Mucosa of stomach (tissue), 1 donor: ENCODE data around the gene MTMR3.

Experiments used
- H3K27me3 ChIP-seq: one replicate; pipeline ENCODE4 v1.7.0; 2013; ENCODE audit warnings: mild to moderate bottlenecking, low read length; ENCODE audit not compliant: control insufficient read depth, insufficient read depth
- H3K36me3 ChIP-seq: one replicate; pipeline ENCODE4 v1.7.0; 2013; ENCODE audit warnings: low read length; ENCODE audit not compliant: control insufficient read depth, insufficient read depth
- H3K4me1 ChIP-seq: one replicate; pipeline ENCODE4 v1.7.0; 2013; ENCODE audit warnings: mild to moderate bottlenecking, low read length; ENCODE audit not compliant: control insufficient read depth, insufficient read depth
- H3K4me3 ChIP-seq: one replicate; pipeline ENCODE4 v1.7.0; 2013; ENCODE audit warnings: low read length
- H3K9ac ChIP-seq: one replicate; pipeline ENCODE4 v1.7.0; 2013; ENCODE audit warnings: mild to moderate bottlenecking, low read length, moderate library complexity
- H3K9me3 ChIP-seq: one replicate; pipeline ENCODE4 v1.7.0; 2013; ENCODE audit warnings: mild to moderate bottlenecking, low read length, moderate library complexity; ENCODE audit not compliant: control insufficient read depth
- donor health status: Pancreatic carcinoma.

Gene MTMR3

DNA sequence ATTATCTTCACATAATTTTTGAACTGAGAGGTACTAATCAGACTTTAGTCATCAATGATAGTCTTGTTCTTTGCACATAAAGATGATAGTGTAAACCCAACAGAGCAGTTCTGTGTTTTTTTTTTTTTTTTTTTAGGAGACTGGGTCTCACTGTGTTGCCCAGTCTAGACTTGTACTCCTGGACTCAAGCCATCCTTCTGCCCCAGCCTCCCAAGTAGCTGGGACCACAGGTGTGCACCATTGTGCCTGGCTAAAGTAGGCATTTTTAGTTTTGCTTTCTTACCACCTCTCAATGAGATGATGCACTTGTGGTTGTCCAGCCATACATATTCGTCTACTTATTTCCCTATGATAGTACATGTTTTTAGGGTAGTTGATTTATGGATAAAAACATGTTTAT is 50.6 kb downstream of the MTMR3 start:
- peaks cover 10% of the 10 kb centered on the region for H3K4me1 ChIP-seq

DNA sequence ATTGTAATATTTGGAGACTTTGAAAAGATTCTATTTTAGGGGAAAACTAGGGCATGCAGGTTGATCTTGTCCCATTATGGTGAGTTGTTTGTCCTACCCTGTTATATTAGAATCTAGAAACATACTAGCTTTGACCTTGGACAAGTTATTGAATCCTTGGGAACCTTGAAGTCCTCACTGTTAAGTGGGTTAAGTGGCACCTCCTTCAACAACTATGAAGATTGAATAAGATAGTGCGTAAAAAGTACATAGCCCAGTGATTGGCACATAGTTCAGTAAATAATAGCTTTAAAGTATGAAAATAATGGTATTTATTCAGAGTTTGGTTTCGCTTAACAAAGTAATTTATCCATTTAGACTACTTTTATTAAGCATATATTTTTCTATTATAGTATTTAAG is 51.6 kb downstream of the MTMR3 start:
- H3K27me3 ChIP-seq: no peaks in the 10 kb centered on the region
- H3K4me1 ChIP-seq: peaks cover 10% of the 10 kb centered on the region
- no peak overlapping the region for H3K9ac ChIP-seq
- H3K9me3 ChIP-seq: no peaks in the 10 kb centered on the region
- no peaks in the 10 kb centered on the region for H3K36me3 ChIP-seq
- H3K4me3 ChIP-seq: no peak overlapping the region

More for the DNA sequence above, 50.6 kb downstream of the MTMR3 start:
- H3K36me3 ChIP-seq: no peaks in the 10 kb centered on the region
- H3K4me3 ChIP-seq: no peak overlapping the region
- H3K27me3 ChIP-seq: no peaks in the 10 kb centered on the region
- no peaks in the 10 kb centered on the region for H3K9me3 ChIP-seq
- no peak overlapping the region for H3K9ac ChIP-seq

DNA sequence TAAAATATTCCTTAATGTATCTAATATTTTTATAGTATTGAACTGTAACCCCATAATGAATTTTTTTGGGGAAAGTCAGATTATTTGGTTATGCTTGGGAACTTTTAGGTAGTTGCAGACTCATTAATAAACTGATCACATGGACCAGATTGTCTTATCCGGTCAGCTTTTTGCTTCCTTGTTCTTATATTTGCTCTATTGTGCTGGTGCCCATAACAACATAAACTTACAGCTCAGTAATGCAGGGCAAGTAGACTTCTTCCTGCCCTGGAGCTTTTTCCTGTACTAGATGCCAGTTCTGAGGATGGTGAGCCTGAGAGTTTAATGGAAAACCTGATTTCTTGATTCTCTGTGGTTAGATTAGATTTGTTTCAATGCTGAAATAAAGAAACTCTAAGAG is 53.2 kb downstream of the MTMR3 start:
- Histone ChIP-seq H3K9ac (no peak overlapping the region), H3K36me3 (no peaks in the 10 kb centered on the region), H3K4me3 (no peak overlapping the region), H3K9me3 (no peaks in the 10 kb centered on the region), H3K4me1 (peaks cover 10% of the 10 kb centered on the region), H3K27me3 (no peaks in the 10 kb centered on the region)

DNA sequence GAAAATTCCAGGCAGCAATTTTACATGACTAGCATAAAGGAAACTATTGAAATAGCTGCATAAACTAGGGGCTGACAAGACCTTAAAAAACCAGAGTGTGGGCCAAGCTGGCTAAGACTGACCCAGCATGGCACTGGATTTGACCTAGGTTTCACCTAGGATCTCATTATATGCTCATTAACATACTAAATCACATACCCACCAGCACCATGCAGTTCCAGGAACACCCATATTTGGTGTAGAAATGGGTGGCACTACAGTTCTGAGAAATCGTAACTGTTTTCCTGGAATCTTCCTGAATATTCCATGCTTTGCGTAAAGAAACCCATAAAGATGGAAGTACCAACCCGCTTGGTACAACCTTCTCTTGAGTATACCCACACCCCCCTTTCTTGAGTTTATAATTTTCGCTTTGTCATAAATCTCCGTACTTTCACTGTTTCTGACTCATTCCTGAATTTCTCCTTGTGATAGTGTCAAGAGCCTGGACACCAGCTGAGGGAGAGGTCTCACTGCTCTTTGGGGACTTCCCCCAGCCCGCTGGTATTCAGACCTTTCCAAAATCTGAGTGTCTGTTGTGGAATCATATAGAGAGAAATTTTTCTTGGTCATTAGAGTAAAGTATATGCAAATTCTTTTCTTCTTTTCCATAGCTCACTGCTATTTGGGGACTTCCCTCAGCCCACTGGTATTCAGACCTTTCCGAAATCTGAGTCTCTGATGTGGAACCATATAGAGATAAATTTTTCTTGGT is 55.1 kb downstream of the MTMR3 start:
- Histone ChIP-seq H3K9me3 (no peaks in the 10 kb centered on the region), H3K27me3 (no peaks in the 10 kb centered on the region), H3K4me3 (no peak overlapping the region), H3K36me3 (no peaks in the 10 kb centered on the region), H3K9ac (no peak overlapping the region), H3K4me1 (peaks cover 10% of the 10 kb centered on the region)

DNA sequence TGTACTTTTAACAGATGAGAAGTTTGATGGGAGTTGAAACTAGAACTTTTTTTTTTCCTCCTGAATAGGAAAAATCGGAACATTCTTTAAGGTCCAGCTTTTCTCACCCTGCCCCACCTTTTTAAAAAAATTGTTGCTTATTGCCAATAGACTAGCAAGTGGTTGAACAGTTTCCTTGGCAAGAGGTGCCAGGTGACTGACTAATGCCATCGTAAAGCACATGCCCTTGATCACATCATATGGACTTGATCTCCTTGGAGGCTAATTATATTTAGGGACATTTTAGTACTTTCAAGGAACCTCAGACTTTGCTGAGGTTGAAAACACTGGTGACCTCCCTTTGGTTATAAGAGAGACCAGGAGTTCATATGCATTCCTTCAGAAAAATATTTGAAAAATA is 57.6 kb downstream of the MTMR3 start:
- Histone ChIP-seq H3K4me3 (no peak overlapping the region), H3K4me1 (peaks cover 18% of the 10 kb centered on the region), H3K27me3 (no peaks in the 10 kb centered on the region), H3K9me3 (no peaks in the 10 kb centered on the region), H3K9ac (no peak overlapping the region), H3K36me3 (no peaks in the 10 kb centered on the region)

DNA sequence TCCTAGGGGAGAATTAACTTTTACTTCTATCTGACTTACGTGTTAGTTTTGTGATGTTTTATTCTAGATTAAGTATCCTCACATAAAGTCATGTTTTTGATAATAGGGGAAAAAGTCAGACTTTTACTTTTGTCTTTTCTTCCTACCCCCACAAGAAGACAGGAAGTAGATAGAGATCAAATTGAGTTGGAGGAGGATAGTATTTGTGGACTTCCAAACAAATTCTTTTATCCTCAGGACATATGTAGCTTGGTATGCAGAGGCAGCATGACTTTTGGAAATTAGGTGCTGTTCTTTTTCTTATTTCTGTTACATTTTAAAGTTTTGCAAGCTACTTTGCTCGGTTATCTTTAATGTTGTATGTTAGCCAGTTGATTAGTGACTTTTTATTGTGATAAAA is 61.4 kb downstream of the MTMR3 start:
- H3K9ac ChIP-seq: no peak overlapping the region
- peaks cover 8% of the 10 kb centered on the region for H3K4me1 ChIP-seq
- no peaks in the 10 kb centered on the region for H3K27me3 ChIP-seq
- no peak overlapping the region for H3K4me3 ChIP-seq
- no peaks in the 10 kb centered on the region for H3K36me3 ChIP-seq
- no peaks in the 10 kb centered on the region for H3K9me3 ChIP-seq

DNA sequence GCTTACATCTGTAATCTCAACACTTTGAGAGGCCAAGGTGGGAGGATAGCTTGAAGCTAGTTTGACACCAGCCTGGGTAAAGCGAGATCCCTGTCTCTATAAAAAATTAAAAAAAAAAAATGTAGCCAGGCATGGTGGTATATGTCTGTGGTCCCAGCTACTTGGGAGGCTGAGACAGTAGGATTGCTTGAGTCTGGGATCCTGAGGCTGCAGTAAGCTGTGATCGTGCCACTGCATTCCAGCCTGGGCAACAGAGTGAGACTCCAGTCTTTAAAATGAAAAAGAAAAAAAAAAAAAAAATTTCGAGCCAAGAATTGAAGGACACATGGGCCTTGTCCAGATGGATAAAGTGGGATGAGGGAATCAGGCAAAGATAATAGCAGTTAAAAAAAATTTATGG is 62.5 kb downstream of the MTMR3 start:
- H3K4me1 ChIP-seq: peaks cover 8% of the 10 kb centered on the region
- no peaks in the 10 kb centered on the region for H3K9me3 ChIP-seq

DNA sequence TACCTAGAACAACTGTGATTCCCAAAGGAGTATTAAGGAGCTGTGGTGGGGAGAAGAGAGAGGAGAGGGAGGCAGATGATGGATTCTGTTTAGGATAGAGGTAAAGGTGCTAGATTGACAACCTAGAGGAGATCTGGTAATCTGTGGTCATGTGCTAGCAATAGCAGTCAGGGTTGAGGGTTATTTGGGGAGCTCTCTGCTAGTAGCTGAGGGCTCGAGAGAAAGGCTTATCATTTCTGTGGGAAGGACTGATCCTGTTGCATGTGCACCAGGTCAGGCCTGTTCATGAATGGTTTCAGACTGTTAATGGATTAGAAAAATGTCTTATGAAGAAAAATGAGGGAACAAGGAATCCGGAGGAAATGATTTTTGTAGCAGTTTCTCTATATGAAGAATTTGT is 63.2 kb downstream of the MTMR3 start:
- Histone ChIP-seq H3K9me3 (no peaks in the 10 kb centered on the region), H3K4me1 (peaks cover 8% of the 10 kb centered on the region), H3K9ac (no peak overlapping the region), H3K4me3 (no peak overlapping the region), H3K27me3 (no peaks in the 10 kb centered on the region), H3K36me3 (no peaks in the 10 kb centered on the region)

More for the DNA sequence above, 62.5 kb downstream of the MTMR3 start:
- H3K4me3 ChIP-seq: no peak overlapping the region
- no peak overlapping the region for H3K9ac ChIP-seq
- H3K27me3 ChIP-seq: no peaks in the 10 kb centered on the region
- no peaks in the 10 kb centered on the region for H3K36me3 ChIP-seq

DNA sequence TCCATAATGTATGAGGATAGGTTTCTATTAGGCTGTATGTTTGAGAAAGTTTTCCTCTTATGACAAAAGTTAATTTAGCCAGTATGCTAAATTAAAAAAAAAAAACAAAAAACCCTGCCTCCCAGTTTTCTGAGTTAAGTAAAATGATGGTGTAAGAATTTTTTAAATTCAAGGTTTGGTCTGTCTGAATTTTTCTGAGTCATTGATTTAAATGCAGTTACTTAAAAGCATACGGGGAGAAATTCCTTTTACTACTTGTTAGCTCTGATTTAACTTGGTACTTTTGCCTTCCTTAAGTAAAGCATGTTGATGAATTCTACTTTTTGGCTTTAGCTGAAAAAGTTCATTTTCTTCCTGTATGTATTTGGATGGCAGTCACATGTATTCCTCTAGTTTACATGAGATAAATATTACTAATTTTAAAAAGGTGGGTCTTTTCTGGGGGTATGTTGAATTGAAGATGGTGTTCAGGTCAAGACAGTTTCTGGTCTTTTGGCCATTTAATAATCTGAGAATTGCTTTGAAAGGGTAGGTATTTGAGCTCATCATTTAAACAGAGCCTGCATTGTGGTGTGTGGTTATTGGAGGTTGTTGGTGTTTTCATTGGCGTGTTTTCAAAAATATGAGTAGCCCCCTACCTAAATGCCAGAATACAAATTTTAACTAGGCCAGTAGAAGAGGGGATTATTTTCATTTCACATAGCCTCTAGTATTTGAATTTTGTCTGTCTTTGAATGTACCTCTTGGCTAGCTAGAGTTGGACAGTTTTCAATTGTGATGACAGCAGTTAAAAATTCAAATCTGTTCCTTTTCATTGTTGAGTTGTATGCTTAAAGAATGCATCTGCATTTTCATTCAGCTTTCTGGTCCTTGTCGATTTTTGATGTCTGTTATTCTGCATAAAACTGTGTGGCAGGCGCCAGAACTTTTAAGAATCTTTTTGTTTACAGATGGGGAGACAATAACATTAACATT is 64.7 kb downstream of the MTMR3 start:
- H3K9me3 ChIP-seq: no peaks in the 10 kb centered on the region
- no peak overlapping the region for H3K4me3 ChIP-seq
- H3K36me3 ChIP-seq: no peaks in the 10 kb centered on the region
- H3K9ac ChIP-seq: no peak overlapping the region
- H3K4me1 ChIP-seq: peaks cover 8% of the 10 kb centered on the region
- H3K27me3 ChIP-seq: no peaks in the 10 kb centered on the region

DNA sequence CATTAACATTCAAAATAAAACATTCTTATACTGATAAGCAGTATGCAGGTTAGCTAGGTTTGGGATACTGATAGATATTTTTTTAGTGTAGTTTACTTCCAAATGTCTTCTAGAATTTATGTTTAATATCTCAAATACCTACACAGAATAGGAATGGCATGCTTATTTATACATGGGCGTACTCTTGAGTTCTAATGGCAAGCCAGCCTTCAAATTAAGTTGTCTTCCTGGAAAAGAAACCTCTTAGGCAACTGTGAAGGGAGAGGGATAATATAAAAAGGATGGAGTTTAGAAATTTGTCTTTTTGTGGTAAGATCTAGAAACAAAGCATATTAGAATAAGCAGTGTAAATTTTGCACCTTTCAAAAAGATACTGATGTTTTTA is 65.4 kb downstream of the MTMR3 start:
- Histone ChIP-seq H3K36me3 (no peaks in the 10 kb centered on the region), H3K27me3 (no peaks in the 10 kb centered on the region), H3K9ac (no peak overlapping the region), H3K9me3 (no peaks in the 10 kb centered on the region), H3K4me1 (peaks cover 8% of the 10 kb centered on the region), H3K4me3 (no peak overlapping the region)

DNA sequence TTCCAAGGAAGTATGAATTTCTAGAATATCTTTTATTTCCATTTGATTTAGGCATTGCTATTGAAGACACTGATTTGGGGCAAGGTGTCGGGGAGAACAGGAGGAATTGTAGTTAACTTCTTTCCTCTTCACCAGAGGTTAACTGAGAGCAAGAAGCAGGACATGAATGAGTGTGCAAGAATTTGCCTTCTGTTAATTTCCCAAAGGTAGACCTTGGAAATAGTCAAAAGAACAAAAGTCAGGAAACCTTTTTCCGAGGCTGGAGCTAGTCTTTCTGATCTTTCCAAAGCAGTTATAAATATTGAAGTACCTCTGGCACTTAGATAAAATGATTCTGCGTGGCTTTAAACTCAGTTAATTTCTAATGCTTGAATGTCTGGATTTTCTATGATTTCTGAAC is 66.9 kb downstream of the MTMR3 start:
- Histone ChIP-seq H3K4me1 (no peaks in the 10 kb centered on the region), H3K9ac (no peak overlapping the region)

DNA sequence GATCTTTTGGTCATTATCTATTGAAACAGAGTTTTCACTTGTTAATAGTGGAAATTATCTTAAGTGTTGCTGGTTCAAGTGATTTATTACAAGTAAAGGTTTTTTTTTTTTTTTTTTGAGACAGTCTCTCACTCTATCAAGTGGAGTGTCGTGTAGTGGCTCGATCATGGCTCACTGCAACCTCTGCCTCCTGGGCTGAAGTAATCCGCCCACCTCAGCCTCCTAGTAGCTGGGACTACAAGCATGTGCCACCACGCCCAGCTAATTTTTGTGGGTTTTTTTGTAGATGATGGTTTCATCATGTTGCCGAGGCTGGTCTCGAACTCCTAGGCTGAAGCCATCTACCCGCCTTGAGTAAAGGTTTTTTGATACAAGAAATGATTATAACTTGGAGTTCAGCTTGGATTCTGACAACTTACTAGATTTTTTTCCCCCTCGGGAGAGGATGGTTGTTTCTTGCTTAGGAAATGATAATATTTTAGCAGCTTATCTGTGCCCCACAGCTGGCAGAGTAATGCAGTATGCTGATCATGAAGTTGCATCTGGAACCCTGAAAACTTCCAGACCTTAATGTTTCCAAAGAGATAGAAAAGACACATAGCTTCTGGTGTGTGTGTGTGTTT is 68.9 kb downstream of the MTMR3 start:
- no peaks in the 10 kb centered on the region for H3K9me3 ChIP-seq
- no peaks in the 10 kb centered on the region for H3K4me1 ChIP-seq
- H3K36me3 ChIP-seq: no peaks in the 10 kb centered on the region
- H3K9ac ChIP-seq: no peak overlapping the region
- H3K27me3 ChIP-seq: no peaks in the 10 kb centered on the region
- H3K4me3 ChIP-seq: no peak overlapping the region

More for the DNA sequence above, 66.9 kb downstream of the MTMR3 start:
- no peaks in the 10 kb centered on the region for H3K36me3 ChIP-seq
- no peaks in the 10 kb centered on the region for H3K9me3 ChIP-seq
- no peaks in the 10 kb centered on the region for H3K27me3 ChIP-seq
- no peak overlapping the region for H3K4me3 ChIP-seq
